ENCODE results near the gene CIB2.

Gene CIB2

DNA sequence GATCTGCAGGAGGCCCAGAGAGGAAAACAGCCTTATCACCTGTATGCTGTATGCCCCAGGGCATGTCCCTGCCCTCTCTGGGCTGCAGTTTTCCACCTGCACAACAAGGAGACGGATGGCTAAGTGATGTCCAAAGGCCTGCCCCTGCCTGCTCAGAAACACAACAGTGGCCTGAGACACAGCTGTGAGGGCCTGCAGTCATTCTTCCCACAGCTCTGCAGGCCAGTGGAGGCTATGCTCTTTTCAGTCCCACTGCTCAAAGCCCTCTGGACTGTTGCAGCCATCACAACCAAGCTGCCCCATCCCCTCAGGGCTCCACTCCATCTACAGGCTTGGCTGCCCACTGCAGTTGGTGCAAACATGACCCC lies 48.5 kb downstream of the CIB2 start:
- no peak for DNase-seq

DNA sequence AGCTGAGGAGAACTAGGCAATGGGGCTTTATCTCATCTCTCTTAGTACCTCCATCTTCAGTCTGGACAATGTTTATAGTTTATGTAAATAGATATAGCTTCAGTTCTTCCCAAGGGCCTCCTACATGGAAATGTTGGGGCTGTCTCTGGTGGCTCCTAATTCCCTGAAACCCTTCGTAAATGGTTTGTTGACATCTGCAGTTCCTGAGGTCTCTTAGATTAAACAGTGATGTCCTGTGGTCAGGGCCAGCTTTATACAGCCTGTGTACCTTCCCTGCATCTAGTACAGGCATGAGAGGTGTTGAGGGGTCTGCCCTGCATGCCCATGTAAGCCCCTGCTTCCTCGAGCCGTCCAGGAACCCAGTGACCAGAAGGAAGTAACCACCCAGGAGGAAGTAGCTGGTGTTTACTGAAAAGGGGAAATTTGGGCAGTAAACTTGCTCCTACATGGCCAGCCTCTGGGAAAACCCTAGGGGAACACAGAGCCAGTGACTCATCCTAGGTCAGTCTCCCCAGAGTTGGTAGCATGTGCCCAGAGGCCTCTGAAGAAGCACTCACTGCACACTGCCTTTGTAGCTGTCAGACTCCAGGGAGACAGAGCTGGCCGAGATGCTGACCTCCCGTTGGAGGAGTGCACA lies 49.0 kb downstream of the CIB2 start:
- DNase-seq, result no peak

DNA sequence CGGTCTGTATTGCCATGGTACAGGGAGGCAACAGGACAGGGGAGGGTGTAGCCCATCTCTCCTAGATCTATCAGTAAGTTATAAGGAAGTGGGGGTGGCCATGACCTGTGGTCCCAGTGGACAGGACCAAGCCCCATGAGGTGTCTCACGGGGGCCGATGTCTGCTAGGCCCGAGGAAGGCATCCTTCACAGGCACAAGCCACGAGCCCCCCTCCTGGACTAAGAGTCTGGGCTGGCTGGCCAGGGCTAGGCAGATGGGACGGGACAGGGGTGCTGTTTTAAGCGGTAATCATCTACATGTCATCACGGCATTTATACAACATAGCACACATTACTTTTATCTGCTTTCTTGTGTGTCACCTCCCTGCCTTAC lies 51.2 kb downstream of the CIB2 start:
- DNase-seq, result no peak

DNA sequence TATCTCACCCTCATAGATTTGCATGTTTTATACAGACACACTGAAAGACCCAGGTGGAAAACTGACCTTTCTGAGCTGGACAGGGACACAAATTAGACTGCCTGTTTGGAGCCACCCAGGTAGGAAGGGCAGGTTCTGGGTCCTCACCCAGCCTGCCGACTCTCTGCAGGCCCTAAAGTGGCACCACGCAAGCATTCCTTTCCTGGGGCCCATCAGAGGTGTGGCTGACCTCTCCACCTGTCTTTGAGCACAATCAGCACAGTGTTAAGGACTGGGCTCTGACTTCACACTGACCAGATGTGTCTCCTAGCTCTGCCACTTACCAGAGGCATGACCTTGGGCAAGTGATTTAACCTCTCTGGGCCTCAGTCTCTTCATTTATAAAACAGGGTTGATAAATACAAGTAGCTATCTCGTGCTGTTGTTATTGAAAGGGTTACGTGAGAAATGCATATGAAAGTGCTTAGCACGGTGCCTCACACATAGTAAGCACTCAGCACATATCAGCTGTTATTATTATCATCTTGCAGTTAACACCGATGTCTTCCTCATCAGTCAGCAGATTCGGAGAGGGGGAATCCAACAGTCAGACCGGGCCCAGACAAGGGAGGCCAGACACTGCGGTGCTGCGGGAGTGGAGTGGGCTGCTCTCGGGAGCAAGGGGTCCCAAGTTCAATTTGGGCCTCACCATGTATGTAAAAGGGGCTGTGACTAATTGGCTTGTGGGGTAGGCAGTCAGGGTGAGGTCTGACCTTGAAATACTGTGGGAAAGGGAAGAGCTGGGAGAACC lies 51.8 kb downstream of the CIB2 start:
- no peak for DNase-seq

DNA sequence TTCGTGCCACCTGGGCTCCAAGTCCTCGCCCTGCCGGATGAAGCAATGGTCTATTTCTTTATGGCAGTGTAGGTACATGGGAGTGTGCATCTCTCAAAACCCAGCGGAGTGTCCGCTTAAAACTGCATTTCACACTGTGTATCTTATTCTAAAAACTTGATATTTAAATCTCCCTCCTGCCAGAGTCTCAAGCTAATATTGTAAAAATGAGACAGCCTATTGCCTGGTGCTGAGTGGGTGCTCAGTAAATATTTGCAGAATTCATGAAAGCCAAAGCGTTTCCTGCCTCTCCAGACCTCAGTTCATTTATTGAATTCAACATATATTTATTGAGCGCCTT lies 53.4 kb downstream of the CIB2 start:
- no peak for DNase-seq

DNA sequence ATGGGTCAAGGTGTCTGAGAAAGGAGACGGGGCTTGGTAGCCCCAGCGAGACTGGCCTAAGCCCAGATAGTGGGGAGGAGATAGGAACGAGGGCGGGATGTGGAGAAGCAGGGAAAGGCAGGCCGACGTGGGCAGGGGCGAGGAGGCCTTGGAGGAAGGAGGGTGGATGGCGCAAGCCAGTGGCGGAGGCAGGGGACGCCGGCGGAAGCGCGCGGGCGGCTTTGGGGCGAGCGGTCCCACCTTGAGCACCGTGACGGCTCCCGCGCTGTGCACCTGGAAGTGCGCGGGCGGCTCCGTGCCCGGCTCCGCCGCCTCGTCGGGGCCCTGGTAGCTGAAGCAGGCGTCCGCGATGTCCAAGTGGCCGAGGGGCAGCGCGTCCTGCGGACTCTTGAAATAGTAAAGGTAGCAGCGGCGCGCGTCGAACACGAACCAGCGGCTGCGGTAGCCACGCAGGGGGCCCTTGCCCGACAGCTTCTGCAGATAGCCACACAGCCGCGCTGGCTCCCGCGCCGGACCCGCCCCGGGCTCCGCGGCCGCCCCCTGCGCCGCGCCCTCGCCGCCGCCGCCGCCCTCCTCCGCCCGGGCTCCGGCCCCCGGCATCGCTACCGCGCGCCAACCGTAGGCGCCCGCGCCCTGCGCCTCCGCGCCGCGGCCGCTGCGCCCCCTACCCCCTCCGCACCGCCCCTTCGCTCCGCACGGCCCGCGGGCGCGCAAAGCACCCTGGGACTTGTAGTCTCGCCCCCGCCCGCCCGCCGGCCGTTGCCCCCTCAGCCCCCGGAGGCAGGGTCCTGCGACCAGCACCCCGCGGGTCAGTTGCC lies 54.0 kb downstream of the CIB2 start, which contains the start of gene TBC1D2B:
Gene TBC1D2B (minus strand): TSS at position 659 of the 818 bp plus-strand sequence. CDS start 59 bp downstream, at position 600.
- peak; percentile 51 to 79 (median 60) for DNase-seq

DNA sequence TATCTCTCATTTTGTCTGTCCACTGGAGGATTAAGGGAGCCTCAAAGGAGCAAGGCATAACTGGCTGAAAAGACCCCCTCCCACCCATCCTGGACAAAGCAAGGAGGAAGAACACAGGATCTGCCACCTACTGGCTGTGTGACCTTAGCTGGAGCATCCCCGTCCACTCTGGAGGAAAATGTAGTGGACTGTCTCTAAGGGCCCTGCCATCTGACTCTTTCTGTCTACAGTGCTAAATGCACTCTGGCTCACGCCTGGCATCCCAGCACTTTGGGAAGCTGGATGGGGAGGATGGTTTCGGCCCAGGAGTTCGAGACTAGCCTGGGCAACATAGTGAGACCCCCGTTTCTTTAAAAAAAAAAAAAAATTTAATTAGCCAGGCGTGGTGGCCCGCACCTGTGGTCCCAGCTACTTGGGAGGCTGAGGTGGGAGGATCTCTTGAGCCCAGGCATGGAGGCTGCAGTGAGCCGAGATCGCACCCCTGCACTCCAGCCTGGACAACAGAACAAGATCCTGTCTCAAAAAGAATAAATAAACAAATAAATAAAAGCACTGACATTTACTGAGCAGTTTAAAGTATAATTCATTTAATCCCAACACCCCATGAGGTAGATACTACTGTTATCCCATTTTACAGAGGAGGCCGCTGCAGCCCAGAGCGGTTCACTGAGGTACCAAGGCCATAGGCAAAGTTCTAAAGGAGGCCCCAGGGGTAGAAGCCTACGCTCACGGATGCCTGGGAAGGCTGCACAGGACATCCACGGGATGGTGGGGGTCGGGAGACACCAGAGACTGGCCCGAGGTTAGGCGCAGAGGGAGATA lies 54.8 kb downstream of the CIB2 start:
- no peak for DNase-seq

DNA sequence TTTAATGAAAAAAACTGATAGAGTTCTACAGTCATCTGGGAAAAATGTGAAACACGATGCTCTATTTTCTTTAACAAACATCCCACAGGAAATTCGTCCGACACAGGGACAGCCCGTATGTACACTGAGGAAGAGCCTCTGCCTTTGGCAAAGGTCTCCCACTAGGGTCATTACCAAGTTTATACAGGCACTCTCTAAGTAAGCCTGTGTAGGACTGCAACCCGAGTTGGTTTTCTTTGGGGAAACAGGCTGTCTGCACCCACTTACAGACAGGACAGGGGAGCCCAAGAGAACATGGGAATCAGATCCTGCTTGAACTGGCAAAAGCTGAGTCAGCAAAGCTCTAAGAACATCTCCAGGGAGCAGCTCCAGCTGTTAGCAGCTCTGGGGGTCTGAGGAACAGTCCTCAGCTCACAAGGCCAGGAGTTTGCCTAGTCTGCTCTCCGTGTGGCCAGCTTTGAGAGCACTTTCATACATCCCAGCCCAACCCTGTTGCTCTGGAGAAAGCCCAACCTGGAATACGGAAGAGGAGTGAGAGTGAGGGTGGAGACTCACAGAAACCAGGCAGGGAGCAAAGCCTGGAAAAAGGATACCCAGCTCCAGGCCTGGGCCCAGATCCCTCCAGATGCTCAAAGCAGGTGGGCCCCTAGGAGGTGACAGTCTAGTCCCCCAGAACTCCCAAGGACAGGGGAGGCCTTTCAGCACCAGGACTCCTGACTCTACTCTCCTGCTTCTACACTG lies 55.6 kb downstream of the CIB2 start:
- DNase-seq, result no peak

DNA sequence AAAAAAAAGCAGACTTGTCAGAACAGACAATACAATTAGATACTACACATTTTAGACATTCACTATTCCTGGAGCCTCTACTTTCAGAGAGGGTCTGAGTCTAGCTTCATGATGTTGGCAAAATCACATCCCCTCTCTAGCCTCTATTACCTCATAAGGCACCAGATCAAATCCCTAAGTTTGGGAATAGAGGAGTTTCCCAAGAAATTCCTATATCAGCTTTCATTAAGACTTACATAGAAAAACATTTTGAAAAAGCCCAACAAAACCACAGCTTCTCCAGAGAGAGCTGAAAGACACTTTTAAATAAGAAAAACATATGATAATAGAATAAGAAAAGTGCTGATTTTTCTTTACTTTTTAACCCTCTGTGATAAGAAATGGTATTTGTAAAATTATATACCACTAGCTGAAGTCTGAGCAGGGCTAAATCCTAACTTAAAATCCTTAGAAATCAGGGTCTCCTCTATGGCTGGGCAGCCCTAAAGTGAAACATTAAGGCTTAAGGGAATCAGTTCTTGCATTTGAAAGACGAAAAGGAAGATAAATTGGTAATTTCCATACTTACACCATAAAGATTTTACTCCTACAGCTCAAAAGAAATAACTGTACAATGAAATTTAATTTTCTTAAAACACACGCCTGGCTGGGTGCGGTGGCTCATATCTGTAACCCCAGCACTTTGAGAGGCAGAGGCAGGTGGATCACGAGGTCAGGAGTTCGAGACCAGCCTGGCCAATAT lies 58.0 kb downstream of the CIB2 start:
- no peak for DNase-seq

DNA sequence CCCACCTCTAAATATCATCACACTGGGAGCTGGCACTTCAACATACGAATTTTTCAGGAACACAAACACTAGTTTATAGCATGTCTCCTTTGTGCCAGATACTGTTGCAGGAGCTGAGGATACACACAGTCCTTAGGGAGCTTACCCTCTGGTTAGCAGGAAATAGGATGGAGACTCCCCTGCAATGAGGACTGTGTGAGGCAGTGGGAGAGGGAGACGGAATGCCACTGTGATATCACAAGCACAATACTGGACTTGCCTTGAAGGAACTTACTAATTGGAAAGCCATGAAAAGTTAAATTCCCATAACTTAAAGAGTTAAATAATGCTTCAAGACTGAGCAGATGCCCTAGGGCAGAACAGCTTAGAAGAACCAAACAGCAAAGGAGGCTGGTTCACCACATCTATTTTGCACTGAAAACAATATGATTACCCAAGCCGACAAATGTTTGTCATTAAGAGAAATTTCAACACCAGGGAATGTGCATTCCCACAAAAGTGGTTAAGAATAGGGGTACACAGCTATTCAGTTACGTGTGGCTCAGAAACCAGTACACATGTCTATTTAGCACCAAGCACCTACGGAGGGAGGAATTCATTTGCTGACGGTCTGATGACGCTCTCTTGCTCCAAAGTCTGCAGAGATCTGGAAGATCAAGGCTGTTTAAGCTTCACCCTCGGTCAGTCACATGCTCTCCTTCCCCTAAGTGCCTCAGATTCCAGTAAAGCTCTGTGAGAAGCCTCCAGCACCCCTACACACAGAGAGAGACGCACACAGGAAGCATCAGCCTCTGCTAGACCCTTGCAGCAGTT lies 59.0 kb downstream of the CIB2 start:
- DNase-seq, result no peak

DNA sequence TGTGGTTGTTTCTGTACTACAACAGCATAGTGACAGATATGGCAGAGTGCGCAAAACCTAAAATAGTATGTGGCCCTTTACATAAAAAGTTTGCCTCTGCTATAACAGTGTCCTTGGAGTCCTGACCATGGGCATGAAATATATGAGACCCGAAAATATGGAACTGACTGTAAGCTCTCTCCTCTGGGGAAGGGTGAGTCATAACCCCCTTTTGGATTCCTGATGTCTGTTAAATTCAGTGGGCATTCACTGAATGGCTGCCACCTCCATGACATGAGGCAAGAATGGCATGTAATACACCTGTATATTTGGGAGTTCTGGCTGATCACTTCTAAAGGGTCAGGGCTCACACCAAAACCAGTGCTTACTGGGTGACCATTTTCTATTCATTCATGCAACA lies 59.9 kb downstream of the CIB2 start:
- DNase-seq, result no peak

DNA sequence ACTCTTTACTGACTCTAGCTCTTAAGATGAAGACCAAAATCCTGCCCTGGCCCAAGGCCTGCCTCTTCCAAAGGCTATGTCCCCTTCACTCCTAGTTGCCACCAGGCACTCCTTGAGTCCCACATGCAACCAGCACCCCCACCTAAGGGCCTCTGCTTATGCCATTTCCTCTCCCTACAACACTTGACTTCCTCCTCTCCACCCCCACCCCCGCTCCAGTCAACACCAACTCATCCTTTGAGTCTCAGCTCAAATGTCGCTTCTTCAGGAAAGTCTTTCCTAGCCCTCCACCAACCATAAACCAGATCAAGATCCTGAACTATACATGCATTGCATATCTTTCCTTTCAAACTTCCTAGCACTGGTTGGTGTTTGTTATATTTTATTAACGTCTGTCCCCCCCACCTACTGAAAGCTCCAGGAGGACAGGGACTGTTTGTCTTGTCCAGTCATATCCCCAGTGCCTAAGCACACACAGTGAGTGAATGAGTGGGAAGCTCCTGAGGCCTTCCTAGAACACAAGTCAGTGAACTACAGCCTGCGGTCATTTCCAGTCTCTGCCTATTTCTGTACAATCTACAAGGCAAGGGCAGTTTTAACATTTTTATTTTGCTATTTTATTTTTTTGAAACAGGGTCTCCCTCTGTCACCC lies 61.1 kb downstream of the CIB2 start:
- peak in 2 of 5 experiments; percentile 31 to 75 for DNase-seq

DNA sequence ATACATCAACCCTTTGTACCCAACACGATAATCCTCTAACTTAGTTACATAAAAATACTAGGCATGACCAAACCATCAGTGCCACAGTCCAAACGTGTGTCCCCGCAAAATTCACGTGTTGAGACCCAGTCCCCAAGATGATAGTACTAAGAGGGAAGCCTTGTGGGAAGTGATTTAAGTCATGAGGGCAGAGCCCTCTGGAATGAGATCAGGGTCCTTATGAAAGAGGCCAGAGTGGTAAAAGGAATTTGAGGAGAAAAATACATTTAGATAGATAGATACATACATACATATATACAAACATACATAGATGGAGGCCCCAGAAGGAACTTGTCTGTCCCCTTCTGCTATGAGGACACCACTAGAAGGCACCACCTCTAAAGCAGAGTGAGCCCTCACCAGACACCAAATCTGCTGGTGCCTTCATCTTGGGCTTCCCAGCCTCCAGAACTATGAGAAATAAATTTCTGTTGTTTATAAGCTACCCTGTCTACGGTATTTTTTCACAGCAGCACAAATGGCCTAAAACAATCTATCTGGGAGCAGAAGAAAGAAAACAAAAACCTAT lies 61.7 kb downstream of the CIB2 start:
- peak in 1 of 5 experiments; percentile 61 for DNase-seq

DNA sequence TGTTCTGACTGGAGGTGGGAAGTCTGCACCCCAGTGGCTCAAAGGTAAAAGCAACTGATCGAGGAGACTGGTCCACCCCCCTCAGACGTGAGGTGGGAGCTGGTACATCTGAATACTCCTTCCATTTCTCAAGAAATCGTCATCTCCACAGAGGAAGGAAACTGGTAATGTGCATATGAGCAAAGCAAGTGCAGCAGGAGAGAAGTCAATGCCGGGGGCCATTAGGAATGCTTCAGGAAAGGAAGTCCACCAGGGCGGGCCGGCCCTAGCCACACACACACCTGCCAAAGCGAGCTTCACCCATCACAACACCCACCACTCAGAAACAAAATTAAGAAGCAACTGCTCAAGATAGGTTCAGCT lies 62.2 kb downstream of the CIB2 start:
- DNase-seq, result peak in 1 of 5 experiments; percentile 73

DNA sequence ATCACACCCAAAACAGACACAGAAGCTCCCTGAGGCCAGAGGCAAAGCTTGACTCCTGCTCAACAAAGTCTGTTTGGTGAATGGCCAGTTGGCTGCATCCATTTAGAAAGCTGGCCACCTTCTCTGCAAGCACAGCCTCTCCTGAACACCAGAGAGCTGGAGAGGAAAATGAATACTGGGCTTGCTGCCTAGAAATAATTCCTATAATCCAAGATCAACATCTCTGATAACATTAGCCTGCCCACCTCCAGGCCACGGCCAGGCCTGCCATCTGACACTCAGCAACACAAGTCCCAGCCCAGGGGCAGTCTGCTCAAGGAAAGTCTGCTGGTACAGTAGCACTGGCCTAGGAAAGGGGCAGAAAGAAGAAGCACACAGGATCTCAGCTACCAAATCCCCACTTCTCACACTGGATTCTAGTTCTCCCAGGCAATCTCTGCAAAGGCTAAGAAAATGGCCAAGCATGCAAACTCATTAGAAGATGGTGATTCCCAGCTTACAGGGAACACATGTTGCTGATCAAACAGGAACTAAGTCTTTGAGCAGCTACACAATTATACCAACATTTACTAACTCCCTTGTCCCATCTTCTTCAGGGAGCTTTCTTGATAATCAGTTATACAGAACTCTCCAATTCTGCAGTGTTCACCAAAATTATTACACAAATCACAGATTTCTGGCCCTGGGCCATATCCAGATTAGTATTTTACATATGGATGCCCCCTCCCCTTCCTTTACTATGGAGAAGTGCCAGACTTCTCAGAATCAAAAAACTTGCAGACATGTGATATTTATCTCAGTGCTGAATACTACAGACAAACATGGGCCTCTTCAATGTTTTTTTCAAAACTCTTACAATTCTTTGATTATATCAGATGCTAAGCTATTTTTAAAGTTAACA lies 63.7 kb downstream of the CIB2 start:
- no peak for DNase-seq

DNA sequence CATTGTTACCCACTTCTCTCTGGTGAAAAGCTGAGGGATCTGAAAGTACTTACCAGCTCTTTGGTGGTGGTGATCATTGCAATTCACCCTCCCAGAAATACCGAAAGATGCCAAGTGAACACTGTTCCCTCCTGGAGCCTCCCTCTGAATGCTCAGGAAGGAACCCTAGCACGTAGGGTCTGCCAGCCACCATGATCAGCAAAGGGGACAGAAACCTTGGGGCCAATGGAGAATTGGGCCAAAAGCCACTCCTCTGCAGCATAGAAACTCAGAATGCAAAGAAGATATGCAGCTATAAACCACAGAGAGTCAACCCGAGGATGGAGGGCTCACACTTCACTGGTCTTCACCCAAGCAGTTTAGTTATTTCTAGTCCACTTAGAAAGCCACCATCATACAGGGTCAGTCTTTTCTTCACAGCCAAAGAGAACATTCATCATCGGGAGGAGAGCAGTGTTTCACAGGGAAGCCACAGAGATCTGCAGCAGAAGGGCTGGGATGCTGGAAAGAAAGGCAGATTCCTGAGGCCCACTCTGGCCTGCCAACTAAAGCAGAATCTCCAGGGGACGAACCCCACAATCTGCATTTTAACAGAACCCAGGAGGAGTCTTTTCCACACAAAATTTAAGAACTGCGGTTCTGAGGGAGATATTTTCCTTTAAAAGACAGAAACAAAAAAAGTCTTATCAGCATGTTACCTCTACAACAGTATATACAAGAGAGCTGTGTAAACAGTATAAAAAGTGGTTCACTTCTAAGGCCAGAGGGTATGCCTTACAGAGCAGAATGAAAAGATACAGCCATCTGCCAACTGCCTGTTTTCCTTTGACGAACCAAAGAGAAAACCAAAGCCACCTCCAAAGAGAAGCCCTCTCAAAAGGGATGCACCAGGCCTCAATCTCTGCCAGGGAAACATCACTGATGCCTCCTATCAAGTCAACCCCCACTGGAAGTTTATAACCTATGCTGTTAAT lies 65.0 kb downstream of the CIB2 start:
- peak in 1 of 5 experiments; percentile 52 for DNase-seq

DNA sequence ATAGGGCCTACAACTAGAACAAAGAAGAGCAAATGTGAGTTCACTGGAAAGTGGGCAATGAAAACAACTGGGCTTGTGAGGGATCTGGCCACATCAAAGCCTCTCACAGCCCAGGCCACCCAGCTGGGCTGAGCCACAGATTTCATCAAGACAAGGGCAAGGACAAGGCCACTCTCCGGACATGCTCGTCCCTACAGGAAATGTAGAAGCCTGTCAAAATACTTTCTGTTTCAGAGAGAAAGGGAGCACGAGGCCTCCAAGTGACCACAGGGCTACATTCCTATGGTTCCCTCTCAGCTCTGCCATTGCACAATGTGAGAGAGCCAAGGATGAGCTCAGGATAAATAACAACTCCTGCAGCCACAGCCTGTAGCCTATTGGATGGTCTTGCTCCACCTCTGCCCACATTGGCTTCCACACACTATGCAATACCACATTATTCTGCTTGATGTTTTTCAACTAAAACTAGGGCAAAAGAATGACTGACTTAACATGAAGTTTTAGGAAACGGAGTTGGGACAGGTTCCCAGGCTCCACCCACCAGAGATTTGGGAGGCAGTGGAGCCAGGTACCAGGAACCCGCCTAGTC lies 65.9 kb downstream of the CIB2 start:
- DNase-seq, result peak in 1 of 5 experiments; percentile 51

Data from T-helper 2 cell (primary cell).